A549 treated with Hydrocortisone at 1 μM for 4 hours (cell line): Measurements from ENCODE around the gene ODAM. TPM values are rescaled to one million over a fixed set of nuclear protein-coding genes. Genes with fewer than 3 reads are reported as not detected.

Experiments used
- total RNA-seq: library from RNA; stranded (reverse); fragments of 200-300 nt; extraction: Qiagen RNA extraction; gene quantifications from 5 replicates; pipeline ENCODE4 v1.2.3, GENCODE V29; 2022

ODAM gene, protein sequence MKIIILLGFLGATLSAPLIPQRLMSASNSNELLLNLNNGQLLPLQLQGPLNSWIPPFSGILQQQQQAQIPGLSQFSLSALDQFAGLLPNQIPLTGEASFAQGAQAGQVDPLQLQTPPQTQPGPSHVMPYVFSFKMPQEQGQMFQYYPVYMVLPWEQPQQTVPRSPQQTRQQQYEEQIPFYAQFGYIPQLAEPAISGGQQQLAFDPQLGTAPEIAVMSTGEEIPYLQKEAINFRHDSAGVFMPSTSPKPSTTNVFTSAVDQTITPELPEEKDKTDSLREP
- not detected in 5 replicates for total RNA-seq

DNA sequence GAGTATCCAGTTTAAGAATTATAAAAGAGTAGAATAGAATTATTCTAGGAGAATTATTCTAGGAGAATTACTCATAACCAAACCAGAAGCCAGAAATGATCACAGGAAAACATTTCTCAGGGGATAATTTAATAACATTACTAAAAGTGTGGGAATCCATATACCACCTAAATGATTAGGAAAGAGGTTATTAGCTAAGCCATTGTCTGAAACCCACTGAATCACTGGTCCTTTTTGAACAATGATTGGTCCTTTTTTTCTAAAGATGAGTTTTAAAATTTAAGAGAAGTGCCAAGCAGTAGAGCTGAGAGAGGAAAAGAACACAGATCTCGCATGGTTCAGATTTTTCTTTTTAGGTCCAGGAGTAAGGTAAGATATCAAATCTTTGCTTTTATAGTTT is at the start of gene ODAM:
ODAM (plus strand) TSS at position 301 of the 400 bp plus-strand sequence. CDS start 819 bp downstream, outside the sequence.

DNA sequence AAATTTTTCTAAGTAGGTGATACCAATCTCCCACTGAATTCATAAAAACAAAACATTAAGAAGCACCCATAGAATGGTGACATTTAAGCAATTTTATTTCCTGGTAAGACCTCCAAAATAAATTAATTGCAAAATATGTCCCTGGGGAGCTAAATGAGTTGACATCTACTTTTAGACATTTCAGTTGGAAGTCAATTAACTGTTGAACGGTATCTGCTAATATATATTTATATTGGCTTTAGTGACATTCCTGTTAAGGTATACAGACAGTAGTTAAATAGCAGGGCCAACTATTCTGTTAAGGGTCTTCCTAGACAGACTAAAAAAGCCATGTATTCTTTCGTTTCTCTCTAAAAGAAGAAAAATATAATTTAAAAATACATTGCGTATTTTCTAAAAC is 41.6 kb upstream of the ODAM start, which contains the start of gene PRR27:
PRR27 (plus strand) TSS at position 301 of the 400 bp plus-strand sequence. CDS start 139 bp downstream, outside the sequence.

DNA sequence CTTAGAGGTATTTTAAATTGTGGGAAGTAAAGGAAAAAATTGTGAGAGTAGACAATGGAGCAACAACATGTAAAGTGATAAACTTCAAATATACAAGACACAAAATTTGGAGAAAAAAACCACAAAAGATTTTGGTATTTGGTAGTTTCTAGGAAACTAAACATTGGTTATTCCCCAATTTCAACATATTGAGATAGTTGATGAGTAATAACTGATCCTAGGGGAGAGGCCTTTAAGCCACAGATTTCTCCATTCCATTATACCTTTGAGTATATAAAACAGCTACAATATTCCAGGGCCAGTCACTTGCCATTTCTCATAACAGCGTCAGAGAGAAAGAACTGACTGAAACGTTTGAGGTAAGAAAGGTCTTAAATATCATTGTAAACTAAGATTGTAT is 30.3 kb downstream of the ODAM start, which contains the start of gene FDCSP:
FDCSP (plus strand) TSS at position 301 of the 400 bp plus-strand sequence. CDS start 5,071 bp downstream, outside the sequence.

DNA sequence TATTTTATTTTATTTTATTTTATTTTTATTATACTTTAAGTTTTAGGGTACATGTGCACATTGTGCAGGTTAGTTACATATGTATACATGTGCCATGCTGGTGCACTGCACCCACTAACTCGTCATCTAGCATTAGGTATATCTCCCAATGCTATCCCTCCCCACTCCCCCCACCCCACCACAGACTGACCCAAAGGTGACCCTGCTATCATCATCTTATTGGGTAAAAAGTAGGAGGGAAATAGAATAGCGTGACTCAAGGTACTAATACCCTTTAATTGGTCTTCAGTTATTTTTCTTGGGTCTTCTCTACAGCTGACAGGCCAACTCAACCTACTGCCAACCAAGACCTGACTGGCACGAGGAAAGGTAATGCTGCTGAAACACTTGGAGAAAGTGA is 46.8 kb downstream of the ODAM start, which contains the start of gene CSN3:
CSN3 (plus strand) TSS at position 301 of the 400 bp plus-strand sequence. CDS start 2,223 bp downstream, outside the sequence.

Other genes starting within 250 kb of the ODAM start
- gene CSN2, start 230.0 kb upstream of the ODAM start, total RNA-seq: not detected in 5 replicates
- gene STATH, start 199.8 kb upstream of the ODAM start, total RNA-seq: not detected in 5 replicates
- gene HTN3, start 167.3 kb upstream of the ODAM start, total RNA-seq: not detected in 5 replicates
- not detected in 5 replicates for gene HTN1, start 145.3 kb upstream of the ODAM start, total RNA-seq
- not detected in 5 replicates for gene PRR27, start 41.5 kb upstream of the ODAM start, total RNA-seq
- not detected in 5 replicates for gene FDCSP, start 30.4 kb downstream of the ODAM start, total RNA-seq
- gene CSN3, start 46.9 kb downstream of the ODAM start, total RNA-seq: not detected in 5 replicates
- gene CABS1, start 139.3 kb downstream of the ODAM start, total RNA-seq: not detected in 5 replicates
- gene SMR3A, start 165.0 kb downstream of the ODAM start, total RNA-seq: not detected in 5 replicates
- not detected in 5 replicates for gene SMR3B, start 187.4 kb downstream of the ODAM start, total RNA-seq
- gene OPRPN, start 202.2 kb downstream of the ODAM start, total RNA-seq: not detected in 5 replicates